Fibroblast of skin of abdomen (primary cell): ENCODE results near the gene OLA1.
A peak's percentile ranks its signal among the peaks of the same experiment; 100 is the strongest.

Experiments
- DNase-seq: peaks from one replicate; pipeline ENCODE4 v3.0.0-alpha.2; 2013

Gene OLA1

GRCh38 chr2:174059884-174060244, 188.5 kb downstream of the OLA1 start:
- peak; percentile 37 for DNase-seq

DNA sequence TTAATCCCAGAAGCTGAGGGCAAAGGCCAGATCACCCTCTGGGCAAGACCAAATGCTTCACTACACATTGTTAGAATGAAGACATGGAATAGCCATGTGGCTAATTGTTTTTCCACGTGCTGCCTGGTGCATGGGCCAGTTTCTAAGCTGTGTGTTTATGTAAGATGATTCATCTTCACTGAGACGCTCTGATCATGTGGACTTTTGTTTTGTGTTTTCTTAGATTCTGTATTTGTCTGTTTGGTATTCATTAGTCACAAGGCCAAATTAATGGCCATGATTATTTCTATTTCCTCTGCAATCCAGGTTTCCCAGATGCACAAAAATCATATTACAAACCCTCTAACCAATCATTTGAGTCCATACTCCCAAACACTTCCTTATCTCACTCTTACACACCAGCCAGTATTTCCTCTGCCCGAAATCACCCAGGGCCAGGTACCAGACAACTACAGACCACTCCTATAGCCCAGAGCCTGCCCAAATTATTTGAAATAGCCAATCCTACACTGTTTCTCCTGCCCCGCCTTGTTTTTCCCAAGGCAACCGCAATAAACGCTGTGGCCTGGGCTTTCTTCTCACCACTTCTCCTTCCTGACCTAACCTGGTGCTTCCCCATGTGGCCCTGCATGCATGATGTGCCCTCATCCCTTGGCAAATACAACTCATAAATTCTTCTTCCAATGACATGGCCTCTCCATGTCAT, 189.0 kb downstream of the OLA1 start:
- peak; percentile 60 for DNase-seq

- no peak for DNase-seq
Measured at GRCh38 chr2:174058456-174058855, 189.9 kb downstream of the OLA1 start.

DNA sequence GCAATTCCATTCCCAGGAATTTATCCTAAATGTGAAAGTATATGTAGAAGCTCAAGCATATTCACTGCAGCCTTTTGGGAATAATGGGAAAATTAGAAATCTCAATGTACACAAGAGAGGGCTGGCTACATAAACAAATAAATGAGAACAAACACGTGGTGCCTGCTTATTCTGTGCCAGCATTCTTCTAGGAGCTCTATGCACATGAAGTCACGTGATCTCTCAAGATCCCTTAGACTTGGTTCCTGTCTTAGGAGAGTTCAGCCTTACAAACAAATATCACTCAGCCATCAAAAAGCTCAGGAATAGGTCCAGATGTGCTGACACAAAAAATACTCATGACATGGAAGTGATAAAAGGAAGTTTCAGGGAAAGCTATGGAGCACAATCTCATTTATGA, 190.3 kb downstream of the OLA1 start:
- no peak for DNase-seq

DNA sequence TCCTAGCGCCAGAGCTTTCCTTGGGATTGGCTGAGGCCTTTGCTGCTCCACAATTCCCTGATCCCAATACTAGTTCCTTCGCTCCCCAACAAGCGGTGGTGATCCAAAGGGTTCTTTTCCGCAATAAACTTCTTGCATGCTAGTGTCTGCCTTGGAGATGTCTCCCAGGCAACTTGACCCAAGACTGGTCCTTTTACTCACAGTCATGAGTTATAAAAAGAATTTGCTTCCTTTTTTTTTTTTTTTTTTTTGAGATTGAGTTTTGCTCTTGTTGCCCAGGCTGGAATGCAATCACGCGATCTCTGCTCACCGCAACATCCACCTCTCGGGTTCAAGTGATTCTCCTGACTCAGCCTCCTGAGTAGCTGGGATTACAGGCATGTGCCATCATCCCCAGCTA, 193.4 kb downstream of the OLA1 start:
- DNase-seq: no peak

GRCh38 chr2:174053355-174054151, 194.8 kb downstream of the OLA1 start:
- DNase-seq: no peak

- DNase-seq: no peak
Measured at GRCh38 chr2:174052584-174052976, 195.8 kb downstream of the OLA1 start.

- DNase-seq: peak; percentile 72
Measured at GRCh38 chr2:174051741-174052583, 196.4 kb downstream of the OLA1 start.

DNA sequence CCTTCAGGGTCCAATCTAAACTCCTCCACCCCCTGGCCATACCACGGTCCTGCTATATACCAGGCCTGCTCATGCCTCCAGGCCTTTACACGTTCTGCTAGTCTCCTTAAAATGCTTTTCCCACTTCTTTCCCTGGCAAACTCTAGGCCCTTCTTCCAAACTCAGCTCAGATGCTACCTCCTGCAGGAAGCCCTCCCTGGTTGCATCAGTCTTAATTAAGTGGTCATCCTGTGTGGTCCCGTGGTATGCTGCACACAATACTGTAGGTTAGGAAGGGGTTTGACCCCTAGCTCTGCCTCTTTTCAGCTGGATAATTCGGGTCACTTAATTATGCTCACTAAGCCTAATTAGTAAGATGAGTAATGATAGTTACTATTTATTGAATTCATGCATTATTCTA, 197.3 kb downstream of the OLA1 start:
- no peak for DNase-seq

DNA sequence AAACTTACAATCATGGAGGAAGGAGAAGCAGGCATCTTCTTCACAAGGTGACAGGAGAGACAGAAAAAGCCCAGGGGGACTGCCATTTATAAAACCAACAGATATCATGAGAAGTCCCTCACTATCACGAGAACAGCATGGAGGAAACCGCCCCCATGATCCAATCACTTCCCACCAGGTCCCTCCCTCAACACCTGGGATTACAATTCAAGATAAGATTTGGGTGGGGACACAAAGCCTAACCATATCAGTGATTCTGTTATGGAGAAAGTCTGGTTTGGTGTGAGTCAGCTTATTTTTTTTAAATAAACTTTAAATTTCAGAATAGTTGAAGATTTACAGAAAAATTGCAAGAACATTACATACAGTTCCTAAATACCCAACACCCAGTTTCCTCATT, 198.4 kb downstream of the OLA1 start:
- DNase-seq: no peak

DNA sequence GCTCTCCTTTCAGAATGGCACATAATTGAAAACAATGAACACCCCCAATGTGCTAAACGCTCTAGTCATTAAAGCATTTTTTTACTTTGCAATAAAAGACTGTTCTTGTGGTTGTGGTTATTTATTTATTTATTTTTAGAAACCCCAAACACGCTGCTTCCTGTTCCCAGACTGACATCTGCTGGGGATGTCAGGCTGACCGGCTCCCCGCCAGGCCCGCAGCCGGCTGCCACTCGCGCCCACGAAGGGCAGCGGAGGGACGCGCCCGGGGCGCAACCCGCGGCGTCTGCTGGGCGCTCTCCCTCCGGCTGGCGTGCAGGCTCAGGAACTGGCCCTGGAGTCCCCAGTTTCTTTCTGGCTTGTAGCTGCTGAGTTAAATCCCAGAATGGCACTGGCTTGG, 200.1 kb downstream of the OLA1 start:
- DNase-seq: no peak

- no peak for DNase-seq
Measured at GRCh38 chr2:174047746-174048145, 200.6 kb downstream of the OLA1 start.

GRCh38 chr2:174046172-174046571, 202.2 kb downstream of the OLA1 start:
- DNase-seq: no peak

DNA sequence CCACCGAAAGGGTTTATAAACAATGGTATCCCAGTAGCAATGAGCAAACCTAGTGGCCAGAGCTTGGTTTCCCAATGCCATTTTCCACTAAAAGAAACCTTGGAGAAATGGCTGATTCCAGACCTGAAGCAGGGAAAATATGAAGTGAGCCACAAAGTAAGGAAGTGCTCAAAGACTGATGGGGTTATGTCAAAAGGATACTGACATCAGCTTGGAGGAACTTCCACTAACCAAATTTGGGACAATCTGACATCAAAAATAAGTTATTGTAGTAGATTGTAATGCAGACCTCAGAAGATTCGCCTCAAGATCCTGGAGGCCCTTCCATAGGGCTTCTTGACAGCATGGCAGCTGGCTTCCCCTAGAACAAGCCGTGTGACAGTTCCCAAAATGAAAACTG, 203.8 kb downstream of the OLA1 start:
- DNase-seq: no peak

GRCh38 chr2:174040417-174040701, 208.0 kb downstream of the OLA1 start:
- DNase-seq: no peak

GRCh38 chr2:174039551-174040416, 208.5 kb downstream of the OLA1 start:
- DNase-seq: peak; percentile 94

DNA sequence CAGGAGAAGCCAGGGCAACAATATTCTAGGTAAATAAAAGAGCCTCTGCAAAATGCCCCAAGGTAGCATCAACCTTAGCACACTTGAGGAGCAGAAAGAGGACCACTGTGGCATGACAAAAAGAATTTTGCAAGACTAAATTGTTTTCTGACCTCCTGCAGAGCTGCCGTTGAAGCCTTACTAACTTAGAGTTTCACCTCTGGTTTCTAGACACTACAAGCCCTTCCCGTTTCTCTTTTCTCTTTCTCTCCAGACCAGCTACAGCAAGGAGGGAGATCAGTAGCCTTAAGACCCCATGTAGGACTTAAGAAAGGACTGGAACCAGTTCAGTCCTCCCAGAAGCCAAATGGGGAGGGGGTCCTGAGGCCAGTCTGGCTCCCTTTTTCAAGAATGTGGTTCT, 209.9 kb downstream of the OLA1 start:
- no peak for DNase-seq

- no peak for DNase-seq
Measured at GRCh38 chr2:174036825-174037224, 211.5 kb downstream of the OLA1 start.

DNA sequence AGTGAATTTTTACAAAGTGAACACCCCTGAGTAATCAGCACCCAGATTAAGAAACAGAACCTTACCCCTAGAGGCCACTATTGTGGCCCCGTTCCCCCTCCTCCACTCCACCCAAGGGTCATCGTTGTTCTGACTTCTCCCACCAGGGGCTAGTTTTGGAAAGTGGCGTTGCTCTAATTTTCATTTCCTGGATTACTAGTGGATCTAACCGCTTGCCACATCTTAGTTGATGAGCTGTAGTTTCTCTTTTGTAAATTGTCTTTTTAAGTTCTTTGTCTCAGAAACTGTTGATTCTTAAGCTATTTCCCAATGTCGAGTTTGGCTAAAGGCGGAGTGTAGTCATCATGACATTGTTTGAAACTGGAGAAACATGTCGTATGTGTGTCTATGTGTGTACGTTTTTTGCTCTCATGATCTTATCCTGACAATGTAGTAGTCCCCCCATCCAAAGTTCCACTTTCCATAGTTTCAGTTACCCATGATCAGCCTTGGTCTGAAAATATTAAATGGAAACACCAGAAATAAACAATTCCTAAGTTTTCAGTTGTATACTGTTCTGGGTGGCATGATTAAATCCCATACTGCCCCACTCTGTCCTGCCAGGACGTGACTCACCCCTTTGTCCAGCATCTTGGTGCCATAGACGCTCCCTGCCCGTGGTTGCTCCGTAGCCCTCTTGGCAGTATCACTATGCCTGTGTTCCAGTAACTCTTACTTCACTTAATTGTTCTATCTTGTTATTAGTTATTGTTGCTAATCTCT, 212.2 kb downstream of the OLA1 start:
- DNase-seq: no peak

GRCh38 chr2:174035117-174035635, 213.2 kb downstream of the OLA1 start:
- no peak for DNase-seq

DNA sequence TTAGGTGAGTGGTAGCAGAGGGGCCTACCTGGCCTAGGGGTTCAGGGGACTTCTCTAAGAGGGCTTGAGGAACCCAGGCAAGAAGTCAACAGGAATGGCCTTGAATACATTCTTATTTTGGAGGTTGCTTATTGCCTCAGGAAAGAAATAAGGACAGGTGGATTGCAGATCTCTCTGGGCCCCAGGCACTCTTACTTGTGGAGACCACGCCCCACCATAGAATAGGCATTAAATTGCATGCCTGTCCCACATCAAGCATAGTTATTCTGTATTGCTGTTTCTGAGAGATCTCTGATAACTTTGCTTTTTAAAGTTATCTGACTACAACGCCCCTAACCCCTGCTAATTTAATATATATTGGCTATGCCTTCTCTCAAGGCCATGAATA, 215.2 kb downstream of the OLA1 start:
- no peak for DNase-seq

DNA sequence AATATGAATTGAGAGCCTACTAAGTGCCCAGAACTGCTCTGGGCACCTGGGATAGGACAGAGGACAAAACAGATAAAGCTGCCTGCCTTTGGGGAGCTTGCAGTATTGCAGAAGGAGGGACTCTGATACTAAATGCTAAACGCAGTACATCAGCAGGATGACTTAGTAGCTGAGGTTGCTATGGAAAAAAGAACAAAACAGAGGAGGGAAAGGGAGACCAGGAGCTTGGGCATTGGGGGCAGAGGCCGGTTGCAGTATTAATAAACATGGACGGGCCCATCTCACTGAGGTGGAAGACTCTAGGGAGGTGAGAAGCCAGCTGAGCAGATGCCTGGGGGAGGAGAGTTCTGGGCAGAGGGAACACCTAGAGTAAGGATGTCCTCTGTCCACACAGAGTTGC, 217.1 kb downstream of the OLA1 start:
- DNase-seq: no peak
